ENCODE measurements around the gene SCFD1.
"Not testable (repeated sequence)": the region's sequence is repeated elsewhere in the genome, so short reads cannot be mapped to it uniquely, and the experiment has no call there.

DNA sequence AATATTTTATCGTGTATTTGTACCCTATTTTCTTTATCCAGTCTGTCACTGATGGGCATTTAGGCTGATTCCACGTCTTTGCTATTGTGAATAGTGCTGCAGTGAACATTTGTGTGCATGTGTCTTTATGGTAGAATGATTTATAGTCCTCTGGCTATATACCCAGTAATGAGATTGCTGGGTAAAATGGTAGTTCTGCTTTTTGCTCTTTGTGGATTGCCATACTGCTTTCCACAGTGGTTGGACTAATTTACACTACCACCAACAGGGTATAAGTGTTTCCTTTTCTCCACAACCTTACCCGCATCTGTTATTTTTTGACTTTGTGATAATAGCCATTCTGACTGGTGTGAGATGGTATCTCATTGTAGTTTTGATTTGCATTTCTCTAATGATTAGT is 47.3 kb upstream of the SCFD1 start:
- TF ChIP-seq, protein P1, sequence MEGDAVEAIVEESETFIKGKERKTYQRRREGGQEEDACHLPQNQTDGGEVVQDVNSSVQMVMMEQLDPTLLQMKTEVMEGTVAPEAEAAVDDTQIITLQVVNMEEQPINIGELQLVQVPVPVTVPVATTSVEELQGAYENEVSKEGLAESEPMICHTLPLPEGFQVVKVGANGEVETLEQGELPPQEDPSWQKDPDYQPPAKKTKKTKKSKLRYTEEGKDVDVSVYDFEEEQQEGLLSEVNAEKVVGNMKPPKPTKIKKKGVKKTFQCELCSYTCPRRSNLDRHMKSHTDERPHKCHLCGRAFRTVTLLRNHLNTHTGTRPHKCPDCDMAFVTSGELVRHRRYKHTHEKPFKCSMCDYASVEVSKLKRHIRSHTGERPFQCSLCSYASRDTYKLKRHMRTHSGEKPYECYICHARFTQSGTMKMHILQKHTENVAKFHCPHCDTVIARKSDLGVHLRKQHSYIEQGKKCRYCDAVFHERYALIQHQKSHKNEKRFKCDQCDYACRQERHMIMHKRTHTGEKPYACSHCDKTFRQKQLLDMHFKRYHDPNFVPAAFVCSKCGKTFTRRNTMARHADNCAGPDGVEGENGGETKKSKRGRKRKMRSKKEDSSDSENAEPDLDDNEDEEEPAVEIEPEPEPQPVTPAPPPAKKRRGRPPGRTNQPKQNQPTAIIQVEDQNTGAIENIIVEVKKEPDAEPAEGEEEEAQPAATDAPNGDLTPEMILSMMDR (IDR thresholded peaks at IDR 0.05) = not testable (repeated sequence)
- TF ChIP-seq POLR2A (IDR thresholded peaks at IDR 0.05) = not testable (repeated sequence)
